ENCODE data around the gene SH3PXD2B.

The SH3PXD2B gene

DNA sequence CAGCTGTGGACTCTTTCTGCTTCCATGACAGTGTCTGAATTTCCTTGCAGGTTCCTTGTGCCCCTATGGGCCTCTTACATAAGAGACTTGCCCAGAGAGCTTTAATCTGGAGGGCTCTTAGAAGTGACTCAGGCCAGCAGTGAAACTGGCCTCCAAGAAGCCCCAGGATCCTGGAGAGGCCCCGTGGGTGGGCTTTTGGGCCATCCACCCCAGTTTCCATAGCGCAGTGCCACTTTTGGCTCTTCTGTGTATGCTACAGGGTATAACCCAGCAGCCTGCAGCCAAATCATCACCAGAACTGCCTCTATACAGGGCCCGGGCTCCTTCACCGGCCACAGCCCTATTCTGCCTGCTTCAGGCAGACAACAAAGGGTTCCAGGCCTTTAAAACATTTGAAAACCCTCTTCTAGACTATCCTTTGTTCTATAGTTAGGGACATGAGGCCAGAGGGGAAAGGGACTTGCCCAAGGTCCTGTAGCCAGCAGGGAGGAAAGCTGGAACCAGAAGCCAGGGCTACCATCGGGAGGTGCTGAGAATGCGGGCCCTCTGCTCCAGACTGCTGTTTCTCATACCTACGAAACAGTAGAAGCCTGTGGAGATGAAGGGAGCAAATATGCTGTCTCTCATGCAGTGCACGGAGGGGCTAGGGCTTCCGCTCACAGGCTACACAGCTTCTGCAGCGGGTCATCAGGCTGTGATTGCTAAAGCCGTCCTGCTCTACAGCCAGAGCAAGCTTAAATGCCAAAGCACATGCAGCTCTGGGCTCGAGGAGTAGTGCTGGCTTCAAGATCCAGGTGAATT is 18.0 kb downstream of the SH3PXD2B start:
- DNase-seq, result no peak

- no peak for DNase-seq
Measured at GRCh38 chr5:172435362-172436077, 18.8 kb downstream of the SH3PXD2B start.

- DNase-seq, result no peak
Measured at GRCh38 chr5:172434251-172434650, 20.1 kb downstream of the SH3PXD2B start.

DNA sequence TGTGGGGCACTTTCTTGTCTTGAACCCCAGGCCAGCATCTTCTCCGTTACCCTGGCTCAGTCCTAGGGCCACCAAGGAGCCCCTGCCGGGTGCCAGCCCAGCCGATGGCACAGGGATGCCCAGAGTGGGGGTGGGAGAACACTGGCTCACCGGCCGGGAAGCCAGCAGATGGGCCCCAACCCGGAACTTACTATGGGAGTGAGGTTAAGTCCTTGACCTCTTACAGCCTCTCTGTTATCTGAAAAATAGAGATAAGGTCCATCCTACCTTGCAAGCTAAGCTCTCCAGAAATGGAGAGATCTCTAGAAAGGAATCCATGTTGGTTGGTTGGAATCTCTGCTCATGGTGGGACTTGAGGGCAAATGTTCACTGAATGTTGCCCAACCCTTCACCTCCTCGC is 20.8 kb downstream of the SH3PXD2B start:
- DNase-seq, result no peak

- DNase-seq, result no peak
Measured at GRCh38 chr5:172433071-172433470, 21.3 kb downstream of the SH3PXD2B start.

DNA sequence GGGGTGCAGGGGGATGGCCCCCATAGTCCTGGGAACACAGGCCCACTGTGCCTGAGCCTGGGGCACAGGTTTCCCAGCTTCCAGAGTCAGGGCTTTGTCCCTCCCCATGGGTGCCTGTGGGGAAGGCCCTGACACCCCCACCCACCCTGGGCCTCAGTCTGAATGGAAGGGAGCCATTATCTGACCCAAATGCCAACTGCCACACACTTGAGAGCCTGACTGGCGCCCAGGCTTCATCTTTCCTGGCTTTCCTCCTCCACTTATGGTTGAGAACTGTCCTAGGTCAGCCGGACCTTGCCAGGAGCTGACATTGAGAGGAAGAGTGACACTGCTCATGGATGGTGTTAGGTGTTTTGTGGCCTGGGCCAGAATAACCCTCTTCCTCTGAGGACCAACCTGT is 24.0 kb downstream of the SH3PXD2B start:
- no peak for DNase-seq

GRCh38 chr5:172429201-172429940 is 25.0 kb downstream of the SH3PXD2B start:
- DNase-seq, result peak; percentile 31

DNA sequence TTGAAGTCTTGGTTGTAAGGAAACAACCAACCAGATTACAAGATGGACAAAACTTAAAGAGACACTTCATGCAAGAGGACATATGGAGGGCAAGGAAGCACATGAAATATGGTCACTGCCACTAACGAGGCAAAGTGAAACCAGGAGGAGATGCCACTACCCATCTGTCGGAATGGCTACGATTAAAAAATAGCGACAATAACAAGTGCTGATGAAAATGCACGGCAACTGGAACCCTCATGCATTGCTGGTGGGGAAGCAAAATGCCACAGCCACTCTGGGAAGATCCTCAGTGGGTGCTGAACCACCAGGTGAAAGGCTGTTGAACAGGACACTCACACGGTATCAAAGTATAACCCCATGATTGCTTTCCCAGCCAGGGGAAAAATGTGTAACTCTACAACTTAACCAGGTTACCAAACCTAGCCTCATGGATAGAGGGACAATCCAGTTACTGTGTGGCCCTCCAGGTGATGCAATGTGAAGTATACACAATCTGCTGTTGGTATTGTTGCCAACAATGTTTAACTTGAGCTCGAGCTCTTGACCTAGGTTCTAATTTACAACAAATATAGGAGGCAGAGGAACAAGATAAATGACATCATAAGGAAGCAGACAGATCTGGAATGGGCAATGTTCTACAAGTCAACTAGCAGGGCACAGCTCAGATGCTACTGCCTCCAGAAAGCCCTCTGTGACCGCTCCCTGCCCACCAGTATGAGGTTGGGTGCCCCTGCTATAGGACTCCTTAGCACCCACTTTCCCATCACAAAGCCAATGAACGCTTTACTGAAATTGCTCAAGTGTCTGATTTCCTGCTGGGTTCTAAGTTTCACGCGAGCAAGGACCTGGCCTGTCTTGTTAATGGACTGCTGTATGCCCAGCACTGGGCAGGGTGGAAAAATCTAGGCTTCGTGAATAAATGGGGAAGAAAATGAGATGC is 25.8 kb downstream of the SH3PXD2B start:
- no peak for DNase-seq

DNA sequence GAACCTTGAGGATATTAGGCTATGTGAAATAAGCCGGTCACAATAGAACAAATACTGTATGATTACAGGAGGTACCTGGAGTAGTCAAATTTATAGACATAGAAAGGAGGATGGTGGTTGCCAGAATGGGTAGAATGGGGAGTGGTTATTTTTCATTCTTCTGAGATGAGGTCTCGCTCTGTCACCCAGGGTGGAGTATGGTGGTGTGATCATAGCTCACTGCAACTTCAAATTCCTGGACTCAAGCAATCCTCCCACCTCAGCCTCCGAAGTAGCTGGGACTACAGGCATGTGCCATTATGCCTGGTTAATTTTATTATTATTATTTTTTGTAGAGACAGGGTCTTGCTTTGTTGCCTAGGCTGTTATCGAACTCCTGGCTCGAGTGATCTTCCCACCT is 27.1 kb downstream of the SH3PXD2B start:
- no peak for DNase-seq

- no peak for DNase-seq
Measured at GRCh38 chr5:172426086-172426485, 28.2 kb downstream of the SH3PXD2B start.

GRCh38 chr5:172425402-172425801 is 28.9 kb downstream of the SH3PXD2B start:
- no peak for DNase-seq

DNA sequence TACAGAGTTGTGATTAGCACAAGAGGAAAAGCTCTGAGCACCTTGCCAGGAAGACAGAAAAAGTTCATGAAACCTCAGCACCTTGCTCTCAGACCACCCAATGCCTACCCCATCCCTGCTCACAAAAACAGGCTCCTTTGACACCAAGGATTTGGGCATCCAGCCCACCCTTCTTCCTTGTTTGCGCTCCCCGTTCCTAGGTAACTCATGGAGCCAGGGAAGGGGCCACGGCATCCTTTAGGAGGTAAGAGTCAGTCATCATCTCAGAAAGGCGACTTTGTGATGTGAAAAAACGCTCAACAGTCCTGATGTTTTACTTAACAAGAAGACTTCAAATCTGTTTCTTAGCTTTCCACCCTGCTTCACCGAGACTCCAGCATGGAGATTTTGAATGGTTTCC is 29.5 kb downstream of the SH3PXD2B start:
- DNase-seq, result no peak

- DNase-seq, result no peak
Measured at GRCh38 chr5:172424111-172424490, 30.2 kb downstream of the SH3PXD2B start.

- no peak for DNase-seq
Measured at GRCh38 chr5:172423379-172424110, 30.8 kb downstream of the SH3PXD2B start.

GRCh38 chr5:172422255-172422654 is 32.1 kb downstream of the SH3PXD2B start:
- no peak for DNase-seq

- DNase-seq, result no peak
Measured at GRCh38 chr5:172421020-172421419, 33.3 kb downstream of the SH3PXD2B start.

DNA sequence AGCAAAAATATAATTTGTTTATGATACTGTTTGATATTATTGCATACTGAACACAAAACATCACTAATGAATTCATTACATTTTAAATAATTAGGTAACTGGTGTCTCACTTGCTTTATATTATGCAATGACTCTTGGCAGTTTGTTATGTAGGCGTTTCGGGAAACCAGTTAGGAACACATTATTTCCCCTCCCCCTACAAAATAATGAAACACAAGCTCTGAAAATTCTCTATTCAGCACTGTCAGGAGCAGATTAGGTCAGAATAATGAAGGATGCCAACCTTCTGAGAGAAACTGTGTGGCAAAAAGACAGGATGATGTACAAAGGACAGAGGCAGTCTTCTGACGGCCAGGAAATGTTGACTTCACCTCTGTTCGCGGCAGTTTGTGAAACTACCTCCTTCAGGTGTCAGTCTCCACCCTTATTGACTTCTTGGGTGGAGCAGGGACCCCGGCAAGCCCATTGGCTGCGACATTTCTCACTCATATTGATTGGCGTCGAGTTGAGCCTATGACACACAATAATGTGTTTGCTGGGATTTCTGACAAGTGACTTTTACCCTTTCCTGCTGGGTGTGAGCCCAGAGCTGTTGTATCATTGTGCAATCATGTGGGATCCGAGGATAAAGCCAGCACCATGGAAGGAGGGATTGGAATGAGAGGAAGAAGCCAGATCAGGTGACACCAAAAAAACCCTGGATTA is 33.9 kb downstream of the SH3PXD2B start:
- peak; percentile 88 for DNase-seq

DNA sequence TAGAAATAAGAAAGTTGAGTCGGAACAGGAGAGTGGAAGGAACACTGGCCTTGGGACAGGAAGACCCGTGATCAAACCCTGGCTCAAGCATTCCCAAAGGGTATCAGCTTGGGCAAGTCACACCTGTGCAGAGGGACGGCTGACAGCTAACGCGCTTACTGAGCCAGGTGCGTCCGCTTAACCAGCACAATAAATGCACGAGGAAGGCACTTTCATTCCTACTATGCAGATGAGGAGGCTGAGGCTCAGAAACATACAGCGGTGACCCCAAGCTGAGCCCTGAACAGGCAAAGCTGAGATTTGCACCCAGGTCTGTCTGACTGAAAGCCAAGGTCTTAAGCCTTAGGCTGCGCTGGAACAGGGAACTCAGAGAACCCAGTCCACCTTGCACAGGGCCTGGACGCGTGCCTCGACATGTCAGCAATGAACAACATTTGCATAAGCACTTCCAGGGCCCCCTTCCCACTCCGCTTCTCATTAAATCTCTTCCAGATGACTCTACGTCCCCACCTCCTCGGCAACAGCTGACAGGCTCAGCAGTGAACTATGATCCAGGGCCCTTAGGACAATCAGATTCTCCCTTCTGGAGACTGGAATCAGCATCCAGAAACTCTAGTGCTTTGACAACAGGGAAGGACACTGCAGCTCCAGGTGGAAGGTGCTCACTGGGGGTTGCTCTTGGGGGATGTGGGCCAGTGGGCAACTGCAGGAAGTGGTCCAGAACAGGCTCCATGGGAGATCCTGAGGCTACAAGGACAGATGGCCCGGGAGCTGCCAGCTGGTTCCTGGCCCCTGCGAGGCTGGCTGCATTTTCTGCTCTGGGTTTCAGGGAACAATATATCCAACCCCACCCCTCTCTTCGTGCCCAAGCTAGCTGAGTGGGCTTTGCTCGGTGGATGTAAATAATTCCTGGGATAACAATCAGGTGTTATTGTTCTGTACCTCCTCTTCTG is 35.2 kb downstream of the SH3PXD2B start:
- no peak for DNase-seq

DNA sequence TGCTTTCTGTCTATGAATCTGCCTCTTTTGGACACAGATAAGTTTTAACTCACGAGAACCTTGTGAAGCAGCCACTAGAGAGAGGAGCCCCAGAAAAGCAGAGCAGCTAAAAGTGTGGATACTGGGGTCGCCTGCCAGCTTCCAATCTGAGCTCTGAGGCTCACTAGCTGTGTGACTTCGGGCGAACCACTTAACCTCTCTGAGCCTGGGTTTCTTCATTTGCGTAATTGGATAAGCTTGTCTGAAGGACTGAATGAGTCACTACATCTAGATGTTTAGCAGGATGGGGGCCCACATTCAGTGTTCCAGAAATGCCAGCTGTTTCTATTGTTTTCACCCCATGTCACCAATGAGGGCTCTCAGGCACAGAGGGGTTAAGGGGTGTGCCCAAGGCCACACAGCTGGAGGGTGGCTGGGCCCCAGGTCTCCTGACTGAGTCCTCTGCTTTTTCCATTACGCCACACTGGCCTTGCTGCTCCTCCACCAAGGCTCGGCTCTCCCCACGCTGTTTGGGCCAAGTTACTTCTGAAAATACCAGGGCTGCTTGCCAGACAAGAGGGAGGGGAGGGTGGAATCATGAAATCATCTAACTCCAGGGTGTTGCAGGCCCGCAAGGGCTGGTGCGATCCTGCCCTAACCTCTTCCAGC is 36.2 kb downstream of the SH3PXD2B start:
- peak; percentile 90 for DNase-seq
